ENCODE measurements around the gene TENM4.

DNA sequence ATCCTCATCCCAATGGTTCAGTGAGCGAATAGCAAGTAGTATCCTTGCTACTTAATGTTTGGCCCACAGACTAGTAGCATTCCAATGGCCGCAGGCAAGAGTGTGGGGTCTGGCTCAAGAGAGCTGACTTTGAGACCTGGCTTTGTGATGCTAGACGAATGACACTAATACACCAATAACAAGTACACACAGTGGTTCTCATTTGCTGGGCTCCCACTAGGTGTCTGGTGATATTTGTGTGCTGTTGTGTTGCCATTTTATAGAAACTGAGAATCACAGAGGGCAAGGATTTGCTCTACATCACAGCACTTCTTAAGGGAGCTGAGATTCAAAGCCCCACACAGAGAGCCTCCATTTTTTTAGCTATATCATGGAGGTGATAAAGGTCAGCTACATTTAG, 351.2 kb downstream of the TENM4 start:
- no peak for TF ChIP-seq MEF2A (IDR thresholded peaks at IDR 0.05; ENCODE audit: borderline replicate concordance, low read depth)
- TF ChIP-seq YY1 (IDR thresholded peaks at IDR 0.05; ENCODE audit: low read depth), result no peak
- no peak for TF ChIP-seq POLR2AphosphoS5 (IDR thresholded peaks at IDR 0.05; ENCODE audit: low read depth, low read length)

Data from SK-N-SH (cell line).